Activated CD4-positive, alpha-beta T cell treated with anti-CD3 and anti-CD28 coated beads, Interleukin-2, Interleukin-4, amounts not matched to agents 100 ng/mL and 50 ng/mL, durations not matched to agents 16 hours and 8 hours (primary cell): ENCODE measurements around the gene FEM1C.

Source experiments
- DNase-seq: peaks from one replicate; pipeline ENCODE4 v3.0.0-alpha.2; 2020; ENCODE audit warnings: low spot score

FEM1C gene

DNA sequence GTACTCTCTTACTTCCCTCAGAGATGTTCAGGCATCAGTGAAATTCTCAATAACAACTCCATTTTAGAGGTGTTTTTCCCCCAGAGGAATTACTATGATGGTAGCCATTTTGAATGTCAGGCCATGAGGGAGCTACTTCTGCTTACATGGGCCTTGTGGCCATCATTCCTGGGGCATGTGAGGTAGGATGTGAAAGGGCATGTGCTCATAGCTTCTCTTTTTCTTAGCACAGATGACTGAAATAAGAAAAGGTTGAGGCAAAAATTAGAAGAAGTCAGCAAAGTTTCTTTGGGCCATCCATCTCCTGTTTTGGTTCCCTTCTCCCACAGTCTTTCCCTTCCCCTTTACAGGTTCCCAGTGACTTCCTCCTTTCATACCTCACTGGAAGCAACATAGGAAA, 68.8 kb downstream of the FEM1C start:
- DNase-seq = no peak

DNA sequence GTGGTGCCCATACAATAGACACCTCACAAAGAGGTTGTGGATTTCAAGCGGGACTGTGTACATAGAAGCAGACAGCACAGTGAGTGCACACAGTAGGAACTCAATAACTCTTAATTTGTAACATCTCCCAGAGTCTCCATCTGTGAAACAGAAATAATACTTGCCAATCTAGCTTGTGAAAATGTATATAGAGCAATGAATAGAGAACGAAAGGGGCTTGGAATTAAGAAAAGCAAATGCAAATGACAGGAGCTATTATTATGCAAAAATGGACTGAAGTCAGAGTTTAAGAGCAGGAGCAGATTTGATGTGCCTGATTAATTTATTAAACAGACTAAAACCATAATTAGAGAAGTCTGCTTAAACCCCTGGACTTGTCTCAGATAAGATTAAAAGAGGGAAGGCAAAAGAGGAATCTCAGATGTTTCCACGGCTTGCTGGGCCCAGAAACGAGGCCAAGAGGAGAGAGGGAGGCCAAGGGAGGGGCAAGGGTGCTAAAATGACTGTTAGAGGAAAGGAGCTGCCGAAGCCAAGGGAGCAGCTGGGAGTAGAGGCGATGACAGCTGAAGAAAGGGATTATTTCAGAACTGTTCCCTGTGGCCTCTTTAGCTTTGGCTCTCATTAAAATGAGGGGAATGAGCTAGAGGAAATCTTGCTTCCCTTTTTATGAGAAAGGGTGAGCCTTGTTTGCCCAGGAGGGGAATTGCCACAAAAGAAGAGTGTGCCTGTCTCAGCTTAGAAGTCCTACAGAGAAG, 72.1 kb downstream of the FEM1C start:
- no peak for DNase-seq

DNA sequence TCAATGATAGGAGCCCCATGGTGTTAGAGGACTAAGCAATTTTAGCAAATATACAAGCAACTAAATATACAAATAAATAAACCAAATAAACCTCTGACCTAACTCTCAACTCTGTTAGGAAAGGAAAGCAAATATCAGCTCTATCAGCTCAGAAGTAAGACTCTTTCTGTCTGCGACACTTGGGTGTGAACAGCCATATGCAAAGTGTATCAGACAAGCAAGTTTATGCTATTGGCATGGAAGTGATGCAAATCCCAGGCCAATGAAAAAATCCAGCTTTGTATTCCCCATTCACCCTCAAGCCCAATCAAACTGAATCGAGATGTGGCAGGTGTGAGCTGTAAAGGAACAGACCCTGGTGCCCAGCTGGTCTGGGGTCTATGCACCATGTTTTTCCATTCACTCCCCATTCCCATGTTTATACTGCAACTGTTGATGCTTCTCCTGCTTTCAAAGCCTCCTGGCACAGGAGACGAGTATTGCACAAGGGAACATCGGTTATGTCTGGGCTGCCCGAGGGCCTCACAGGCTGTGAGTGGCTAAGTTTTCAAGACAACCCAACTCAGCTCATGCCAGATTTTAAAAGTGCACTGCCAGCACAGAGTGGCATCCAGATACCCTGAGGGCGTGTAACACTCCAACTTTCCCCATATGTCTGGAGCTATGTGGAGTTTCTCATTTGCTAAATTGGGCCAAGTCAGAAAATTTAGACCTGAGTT, 73.1 kb downstream of the FEM1C start:
- DNase-seq = no peak

DNA sequence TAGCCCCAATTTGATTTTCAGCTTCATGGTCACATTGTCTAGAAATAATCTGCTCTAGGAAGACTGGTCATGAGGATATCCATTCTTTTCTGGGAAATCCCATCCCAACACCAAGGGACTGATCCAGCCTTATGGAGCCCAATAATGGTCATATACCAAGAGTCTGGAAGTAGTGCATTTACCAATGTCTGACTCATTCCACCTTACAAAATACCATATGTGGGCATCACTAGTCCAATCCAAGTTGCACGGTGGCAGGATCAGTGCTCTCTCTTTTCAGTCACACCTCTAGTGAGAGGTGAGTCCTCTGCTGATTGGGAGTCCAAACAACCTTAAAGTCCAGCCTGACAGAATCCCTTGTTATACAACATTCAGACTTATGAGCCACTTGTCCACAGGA, 73.7 kb downstream of the FEM1C start:
- DNase-seq = no peak
